T-helper 17 cell (primary cell): Measurements from ENCODE around the gene KRTAP12-1. TPM values are rescaled to one million over a fixed set of nuclear protein-coding genes. Genes with fewer than 3 reads are reported as not detected.
"Not testable (repeated sequence)": the region's sequence is repeated elsewhere in the genome, so short reads cannot be mapped to it uniquely, and the experiment has no call there.

ENCODE experiments used
- ATAC-seq: fragments of 150-1000 bp; cut with Tn5 transposase; 2 replicates; pipeline ENCODE4 v1.10.0; 2021; ENCODE audit warnings: mild to moderate bottlenecking, moderate library complexity
- DNase-seq, 3 donors: peaks; one replicate each; pipeline versions ENCODE4 v3.0.0 to v3.0.0-alpha.2; 2020 to 2021
- H3K9me3 ChIP-seq: one replicate; pipeline ENCODE4 v1.7.0; 2013; ENCODE audit warnings: low read length, mild to moderate bottlenecking; ENCODE audit not compliant: control insufficient read depth, poor library complexity, severe bottlenecking
- H3K27ac Mint-ChIP-seq: one replicate; pipeline ENCODE4 v1.8.0; 2022; ENCODE audit warnings: mild to moderate bottlenecking, moderate library complexity, mixed read lengths
- H3K27me3 Mint-ChIP-seq: one replicate; pipeline ENCODE4 v1.8.0; 2022; ENCODE audit warnings: mixed read lengths
- H3K36me3 Mint-ChIP-seq: one replicate; pipeline ENCODE4 v1.8.0; 2022; ENCODE audit warnings: low read depth, mixed read lengths
- H3K4me1 Mint-ChIP-seq: one replicate; pipeline ENCODE4 v1.8.0; 2022; ENCODE audit warnings: mild to moderate bottlenecking, mixed read lengths
- H3K4me3 Mint-ChIP-seq: one replicate; pipeline ENCODE4 v1.8.0; 2022; ENCODE audit warnings: mild to moderate bottlenecking, moderate library complexity, mixed read lengths
- total RNA-seq, 4 donors: library from RNA in 2 of 4; stranded (reverse) in 2 of 4; gene quantifications; one replicate each; pipeline ENCODE4 v1.2.3 and lab custom pipeline; 2022 to 2026

The KRTAP12-1 gene
- total RNA-seq, 2 donors from 2014 or later = not detected

DNA sequence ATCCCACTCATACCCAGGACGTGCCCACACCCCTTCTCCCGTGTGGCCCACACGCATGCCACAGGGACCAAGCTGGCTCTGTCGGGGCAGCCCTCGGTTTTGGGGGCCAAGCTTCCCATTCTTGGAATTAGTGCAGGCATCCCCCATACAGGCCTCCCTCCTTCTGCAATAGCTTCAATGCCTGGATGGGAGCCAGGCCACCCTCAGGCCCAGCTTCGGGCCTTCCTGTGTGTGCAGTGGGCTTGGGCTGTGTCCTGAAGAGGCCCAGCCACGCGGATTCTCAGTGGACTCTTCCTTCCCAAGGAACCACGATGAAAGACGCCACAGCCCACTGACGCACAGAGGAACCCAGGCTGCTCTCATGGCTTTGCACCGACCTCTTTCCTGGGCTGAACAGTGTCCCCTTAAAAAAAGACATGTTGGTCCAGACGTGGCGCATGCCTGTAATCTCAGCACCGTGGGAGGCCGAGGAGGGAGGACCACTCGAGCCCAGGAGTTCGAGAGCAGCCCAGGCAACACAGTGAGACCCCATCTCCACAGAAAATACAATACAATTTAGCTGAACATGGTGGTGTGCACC is 32.4 kb downstream of the KRTAP12-1 start:
- Mint-ChIP-seq H3K27ac (no peak overlapping the region), H3K4me1 (peaks cover 13% of the 10 kb centered on the region), H3K27me3 (no peaks in the 10 kb centered on the region), H3K4me3 (no peak overlapping the region), H3K36me3 (no peaks in the 10 kb centered on the region)
- peaks cover 6% of the 10 kb centered on the region for H3K9me3 ChIP-seq
- no peak for ATAC-seq
- no peak for DNase-seq

DNA sequence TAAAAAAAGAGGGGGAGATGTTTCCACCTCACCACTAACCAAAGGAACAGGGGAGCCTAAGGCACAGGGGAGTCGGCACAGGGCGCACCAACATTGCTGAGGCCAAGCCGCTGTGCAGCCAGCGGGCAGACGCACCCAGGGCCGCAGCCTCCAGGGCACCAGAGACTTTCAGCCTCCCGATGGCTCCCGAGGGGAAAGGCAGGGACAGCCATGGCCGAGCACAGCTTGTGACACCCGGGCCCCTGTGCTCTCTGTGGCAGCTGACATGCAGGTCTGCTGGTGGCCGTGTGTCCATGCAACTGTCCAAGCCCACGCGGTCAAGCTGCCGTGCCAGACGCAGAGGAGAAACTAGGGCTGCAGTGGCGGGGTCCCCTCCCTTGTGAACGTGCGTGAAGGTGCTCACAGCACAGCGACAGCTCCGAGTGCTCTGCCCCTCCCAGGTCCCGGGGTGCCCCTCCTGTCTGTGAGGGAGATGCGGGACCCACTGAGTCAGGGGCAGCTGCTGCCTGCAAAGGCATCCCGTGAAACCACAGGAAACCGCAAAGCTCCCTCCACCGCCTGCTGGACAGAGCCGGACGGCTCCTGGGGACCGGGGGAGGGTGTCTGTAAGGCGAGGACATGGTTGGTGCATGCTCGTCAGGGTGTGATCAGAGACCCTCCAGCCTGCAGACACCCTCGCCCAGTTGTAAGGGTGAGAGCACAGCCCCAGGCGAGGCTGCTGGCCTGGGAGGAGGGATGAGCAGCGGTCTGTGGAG is 33.2 kb downstream of the KRTAP12-1 start:
- Mint-ChIP-seq H3K36me3 (no peaks in the 10 kb centered on the region), H3K4me3 (no peak overlapping the region)
- no peak for ATAC-seq

DNA sequence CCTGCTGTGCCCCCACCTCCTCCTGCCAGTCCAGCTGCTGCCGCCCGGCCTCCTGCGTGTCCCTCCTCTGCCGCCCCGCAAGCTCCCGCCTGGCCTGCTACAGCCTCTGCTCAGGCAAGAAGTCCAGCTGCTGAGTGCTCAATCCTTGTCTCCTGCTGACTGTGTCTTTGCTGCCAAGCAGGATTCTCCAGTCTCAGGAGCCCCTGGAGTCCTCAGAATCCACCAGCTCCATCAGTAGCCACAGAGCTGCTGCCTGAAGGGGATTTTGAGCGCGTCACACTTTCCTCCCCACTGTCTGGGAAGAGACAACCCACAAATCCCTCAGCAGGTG is 34.8 kb downstream of the KRTAP12-1 start:
- Mint-ChIP-seq H3K27me3 (no peaks in the 10 kb centered on the region), H3K4me3 (no peak overlapping the region), H3K4me1 (no peaks in the 10 kb centered on the region), H3K27ac (no peak overlapping the region), H3K36me3 (no peaks in the 10 kb centered on the region)
- H3K9me3 ChIP-seq = peaks cover 10% of the 10 kb centered on the region
- no peak for DNase-seq
- no peak for ATAC-seq

More for the DNA sequence above, 33.2 kb downstream of the KRTAP12-1 start:
- Mint-ChIP-seq H3K27me3 (no peaks in the 10 kb centered on the region), H3K27ac (no peak overlapping the region), H3K4me1 (peaks cover 4% of the 10 kb centered on the region)
- DNase-seq = no peak
- H3K9me3 ChIP-seq = peaks cover 10% of the 10 kb centered on the region

DNA sequence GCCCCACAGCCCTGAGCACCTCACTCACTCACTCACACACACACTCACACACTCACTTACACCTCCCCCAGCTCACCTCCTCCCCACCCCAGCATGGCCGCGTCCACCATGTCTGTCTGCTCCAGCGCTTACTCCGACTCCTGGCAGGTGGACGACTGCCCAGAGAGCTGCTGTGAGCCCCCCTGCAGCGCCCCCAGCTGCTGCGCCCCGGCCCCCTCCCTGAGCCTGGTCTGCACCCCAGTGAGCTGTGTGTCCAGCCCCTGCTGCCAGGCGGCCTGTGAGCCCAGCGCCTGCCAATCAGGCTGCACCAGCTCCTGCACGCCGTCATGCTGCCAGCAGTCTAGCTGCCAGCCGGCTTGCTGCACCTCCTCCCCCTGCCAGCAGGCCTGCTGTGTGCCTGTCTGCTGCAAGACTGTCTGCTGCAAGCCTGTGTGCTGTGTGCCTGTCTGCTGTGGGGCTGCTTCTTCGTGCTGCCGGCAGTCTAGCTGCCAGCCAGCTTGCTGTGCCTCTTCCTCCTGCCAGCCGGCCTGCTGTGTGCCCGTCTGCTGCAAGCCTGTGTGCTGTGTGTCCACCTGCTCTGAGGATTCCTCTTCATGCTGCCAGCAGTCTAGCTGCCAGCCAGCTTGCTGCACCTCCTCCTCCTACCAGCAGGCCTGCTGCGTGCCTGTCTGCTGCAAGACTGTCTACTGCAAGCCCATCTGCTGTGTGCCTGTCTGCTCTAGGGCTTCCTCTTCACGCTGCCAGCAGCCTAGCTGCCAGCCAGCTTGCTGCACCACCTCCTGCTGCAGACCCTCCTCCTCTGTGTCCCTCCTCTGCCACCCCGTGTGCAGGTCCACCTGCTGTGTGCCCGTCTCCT is 35.4 kb downstream of the KRTAP12-1 start, which contains the start of gene KRTAP10-11:
TSS of gene KRTAP10-11 (plus strand) at position 49 of the 856 bp plus-strand sequence. CDS start at position 94, 45 bp downstream.
- H3K27me3 Mint-ChIP-seq, H3K4me3 Mint-ChIP-seq, H3K4me1 Mint-ChIP-seq, H3K36me3 Mint-ChIP-seq, H3K27ac Mint-ChIP-seq, H3K9me3 ChIP-seq, ATAC-seq, DNase-seq: not testable (repeated sequence)

DNA sequence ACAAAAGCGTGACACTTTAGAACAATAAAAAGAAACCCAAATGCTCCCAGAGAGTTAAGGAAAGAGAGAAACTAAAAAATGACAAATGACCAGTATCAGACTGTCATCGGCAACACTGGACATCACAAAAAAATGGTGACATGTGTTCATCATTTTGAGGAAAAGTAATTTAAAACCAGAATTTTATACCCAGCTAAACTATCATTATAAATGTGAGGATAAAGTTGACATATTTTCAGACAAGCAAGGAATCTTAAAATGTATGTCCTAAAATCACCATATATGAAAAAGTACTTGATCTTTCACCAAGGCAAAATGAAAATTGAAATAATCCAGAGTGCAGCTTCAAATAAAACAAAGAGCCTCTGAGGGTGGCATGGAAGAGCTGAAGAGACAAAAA is 37.1 kb downstream of the KRTAP12-1 start:
- no peak for DNase-seq
- no peak for ATAC-seq
- H3K4me3 Mint-ChIP-seq = no peak overlapping the region
- no peak overlapping the region for H3K27ac Mint-ChIP-seq
- no peaks in the 10 kb centered on the region for H3K27me3 Mint-ChIP-seq
- peaks cover 4% of the 10 kb centered on the region for H3K36me3 Mint-ChIP-seq
- H3K4me1 Mint-ChIP-seq = no peaks in the 10 kb centered on the region
- peaks cover 10% of the 10 kb centered on the region for H3K9me3 ChIP-seq

DNA sequence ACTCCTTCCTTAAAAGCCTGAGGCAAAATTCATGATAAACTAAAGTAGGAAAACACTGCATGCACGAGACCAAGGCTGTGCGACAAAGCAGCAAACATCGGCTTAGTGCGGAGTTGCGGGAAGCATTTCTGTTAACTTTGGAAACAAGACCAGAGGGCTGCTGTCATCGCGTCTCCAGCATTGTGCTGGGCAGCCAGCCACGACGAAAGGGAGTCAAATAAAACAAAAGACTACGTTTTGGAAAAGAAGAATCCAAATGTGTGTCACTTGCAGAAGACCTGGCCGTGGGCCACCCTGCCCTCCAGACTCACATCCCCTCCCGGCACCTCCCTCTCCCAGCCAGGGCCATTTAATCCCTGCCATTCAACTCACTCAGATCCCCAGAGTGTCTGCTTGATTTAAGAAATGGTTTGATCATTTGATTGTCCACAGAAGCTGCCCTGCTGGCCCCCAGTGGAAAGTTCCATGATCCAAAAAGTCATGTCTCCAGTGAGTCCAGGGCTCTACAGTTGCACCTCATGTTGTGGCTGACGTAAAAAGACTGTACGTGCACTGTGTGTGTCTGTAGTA is 38.1 kb downstream of the KRTAP12-1 start:
- peaks cover 4% of the 10 kb centered on the region for H3K36me3 Mint-ChIP-seq
- no peak overlapping the region for H3K4me3 Mint-ChIP-seq
- peaks cover 10% of the 10 kb centered on the region for H3K9me3 ChIP-seq
- H3K4me1 Mint-ChIP-seq = no peaks in the 10 kb centered on the region
- ATAC-seq (no peak), DNase-seq (no peak)
- H3K27me3 Mint-ChIP-seq = no peaks in the 10 kb centered on the region
- no peak overlapping the region for H3K27ac Mint-ChIP-seq

DNA sequence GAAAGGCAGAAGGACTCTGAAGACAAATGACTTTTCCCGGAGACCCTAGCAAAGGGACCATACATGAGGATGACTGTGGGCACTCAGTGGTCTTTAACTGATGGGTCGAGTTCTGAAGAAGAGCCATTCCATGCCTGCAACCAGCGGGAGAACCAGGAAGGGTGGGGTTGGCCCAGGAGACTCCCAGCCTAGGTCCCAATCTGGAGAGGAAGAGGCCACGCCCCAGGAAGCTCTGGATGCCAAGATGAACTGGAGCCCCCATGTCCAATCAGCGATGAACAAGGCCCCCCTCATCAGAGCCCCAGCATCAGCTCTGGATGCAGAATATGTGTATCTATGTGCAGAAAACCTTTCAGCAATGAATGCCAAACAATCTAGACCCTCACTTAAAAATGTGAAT is 41.2 kb downstream of the KRTAP12-1 start:
- H3K4me1 Mint-ChIP-seq = no peaks in the 10 kb centered on the region
- peaks cover 10% of the 10 kb centered on the region for H3K9me3 ChIP-seq
- ATAC-seq = no peak
- H3K36me3 Mint-ChIP-seq = peaks cover 4% of the 10 kb centered on the region
- no peak overlapping the region for H3K4me3 Mint-ChIP-seq
- H3K27ac Mint-ChIP-seq = no peak overlapping the region
- no peaks in the 10 kb centered on the region for H3K27me3 Mint-ChIP-seq
- no peak for DNase-seq

DNA sequence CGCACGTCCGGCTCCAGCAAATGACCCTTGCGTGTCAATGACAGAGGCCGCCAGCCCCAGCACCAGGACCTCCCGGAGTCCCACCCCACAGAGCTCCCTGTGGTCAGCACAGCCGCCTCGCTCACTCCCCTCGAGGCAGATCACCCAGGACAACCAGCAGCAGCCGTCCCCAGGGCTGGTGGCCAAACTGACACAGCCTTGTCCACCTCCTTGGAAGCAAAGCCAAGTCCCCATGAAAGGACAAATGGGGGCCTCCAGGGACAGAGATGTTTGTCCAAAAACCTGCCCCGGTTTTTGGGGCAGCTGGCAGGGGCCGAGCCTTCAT is 42.7 kb downstream of the KRTAP12-1 start:
- H3K4me1 Mint-ChIP-seq = no peaks in the 10 kb centered on the region
- peaks cover 1% of the 10 kb centered on the region for H3K9me3 ChIP-seq
- H3K4me3 Mint-ChIP-seq = no peak overlapping the region
- H3K27ac Mint-ChIP-seq = no peak overlapping the region
- peaks cover 4% of the 10 kb centered on the region for H3K36me3 Mint-ChIP-seq
- no peak for DNase-seq
- no peak for ATAC-seq
- H3K27me3 Mint-ChIP-seq = no peaks in the 10 kb centered on the region

DNA sequence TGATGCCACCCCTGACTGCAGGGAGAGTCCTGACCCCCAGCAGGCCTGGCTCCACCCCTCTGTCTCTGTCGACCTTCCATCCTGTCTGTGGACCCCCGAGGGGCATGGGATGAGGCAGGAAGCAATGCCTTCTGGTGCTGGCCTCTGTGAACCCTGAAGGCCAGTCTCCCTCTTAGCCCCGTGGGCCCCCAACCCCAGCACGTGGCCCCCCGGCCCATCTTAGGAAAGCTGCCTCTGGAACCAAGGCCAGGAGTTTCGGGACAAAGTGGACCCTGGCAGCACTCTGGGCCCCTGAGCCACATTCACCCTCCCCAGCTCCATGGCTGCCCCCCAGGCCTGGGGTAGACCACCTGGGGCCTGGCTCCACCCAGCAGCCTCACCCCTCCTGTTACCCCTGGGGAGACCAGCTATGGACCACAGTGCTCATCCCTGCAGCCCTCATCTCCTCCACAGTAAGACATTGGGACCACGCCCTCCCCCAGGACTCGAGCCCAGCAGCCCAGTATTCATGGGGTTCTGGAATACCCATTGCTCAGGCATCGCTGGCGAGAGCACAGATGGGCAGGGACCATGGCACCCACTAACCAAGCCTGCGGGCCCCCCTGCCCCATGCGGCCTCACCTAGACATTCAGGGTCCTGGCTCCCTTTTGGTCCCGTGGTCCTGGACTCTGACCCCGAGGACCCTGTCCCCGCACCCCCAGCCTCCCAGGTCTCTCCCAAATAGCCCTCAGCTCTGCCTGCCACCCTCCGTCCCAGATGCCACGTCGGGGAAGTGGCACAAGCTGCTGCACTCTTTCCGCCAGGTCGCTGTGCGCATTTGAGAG is 43.2 kb downstream of the KRTAP12-1 start:
- H3K36me3 Mint-ChIP-seq, H3K27ac Mint-ChIP-seq, H3K27me3 Mint-ChIP-seq, ATAC-seq, DNase-seq, H3K4me1 Mint-ChIP-seq, H3K9me3 ChIP-seq, H3K4me3 Mint-ChIP-seq: not testable (repeated sequence)

DNA sequence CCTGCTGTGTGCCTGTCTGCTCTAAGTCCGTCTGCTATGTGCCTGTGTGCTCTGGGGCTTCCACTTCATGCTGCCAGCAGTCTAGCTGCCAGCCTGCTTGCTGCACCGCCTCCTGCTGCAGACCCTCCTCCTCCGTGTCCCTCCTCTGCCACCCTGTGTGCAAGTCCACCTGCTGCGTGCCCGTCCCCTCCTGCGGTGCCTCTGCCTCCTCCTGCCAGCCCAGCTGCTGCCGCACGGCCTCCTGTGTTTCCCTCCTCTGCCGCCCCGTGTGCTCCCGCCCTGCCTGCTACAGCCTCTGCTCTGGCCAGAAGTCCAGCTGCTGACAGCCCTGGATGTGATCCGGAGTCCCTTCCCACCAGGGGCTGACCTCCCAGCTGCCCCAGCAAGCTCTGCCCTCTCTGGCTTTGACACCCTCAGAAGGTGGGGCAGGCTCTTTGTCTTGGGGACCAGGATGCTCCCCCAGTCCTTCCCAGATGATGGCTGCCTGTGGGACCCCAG is 44.1 kb downstream of the KRTAP12-1 start:
- not testable (repeated sequence) for H3K27ac Mint-ChIP-seq, H3K27me3 Mint-ChIP-seq, H3K4me3 Mint-ChIP-seq, H3K9me3 ChIP-seq, ATAC-seq, H3K36me3 Mint-ChIP-seq, DNase-seq, H3K4me1 Mint-ChIP-seq

DNA sequence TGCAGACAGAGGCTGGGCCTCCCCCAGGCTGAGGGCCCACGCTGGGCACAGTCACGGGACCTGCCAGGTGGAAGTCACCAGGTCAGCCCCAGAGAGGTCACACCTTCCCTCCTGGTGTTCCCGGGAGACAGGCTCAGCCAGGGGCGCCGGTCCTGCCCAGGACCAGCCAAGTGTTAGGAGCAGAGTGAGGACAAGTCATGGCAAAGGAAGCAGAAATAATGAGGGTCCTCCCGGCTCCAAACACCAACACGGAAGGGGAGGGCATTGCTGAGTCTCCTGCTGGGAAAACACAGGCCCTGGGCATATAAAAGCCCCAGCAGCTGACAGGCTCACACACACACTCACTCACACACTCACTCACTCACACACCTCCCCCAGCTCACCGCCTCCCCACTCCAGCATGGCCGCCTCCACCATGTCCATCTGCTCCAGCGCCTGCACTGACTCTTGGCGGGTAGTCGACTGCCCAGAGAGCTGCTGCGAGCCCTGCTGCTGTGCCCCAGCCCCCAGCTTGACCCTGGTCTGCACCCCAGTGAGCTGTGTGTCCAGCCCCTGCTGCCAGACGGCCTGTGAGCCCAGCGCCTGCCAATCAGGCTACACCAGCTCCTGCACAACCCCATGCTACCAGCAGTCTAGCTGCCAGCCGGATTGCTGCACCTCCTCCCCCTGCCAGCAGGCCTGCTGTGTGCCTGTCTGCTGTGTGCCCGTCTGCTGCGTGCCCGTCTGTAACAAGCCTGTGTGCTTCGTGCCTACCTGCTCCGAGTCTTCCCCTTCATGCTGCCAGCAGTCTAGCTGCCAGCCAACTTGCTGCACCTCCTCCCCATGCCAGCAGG is 44.7 kb downstream of the KRTAP12-1 start, which contains the start of gene KRTAP10-10:
TSS of gene KRTAP10-10 (plus strand) at position 339 of the 833 bp plus-strand sequence. CDS start at position 401, 62 bp downstream.
- H3K9me3 ChIP-seq = peaks cover under 1% of the 10 kb centered on the region
- ATAC-seq (no peak), DNase-seq (no peak)
- no peaks in the 10 kb centered on the region for H3K27me3 Mint-ChIP-seq
- no peak within 1 kb of the TSS for H3K27ac Mint-ChIP-seq
- no peaks in the 10 kb centered on the region for H3K4me1 Mint-ChIP-seq
- H3K4me3 Mint-ChIP-seq = no peak within 1 kb of the TSS
- peaks cover 4% of the 10 kb centered on the region for H3K36me3 Mint-ChIP-seq
